Gastrocnemius medialis (tissue), 4 donors: Measurements from ENCODE around the gene CUL4B. TPM values are rescaled to one million over a fixed set of nuclear protein-coding genes. Genes with fewer than 3 reads are reported as not detected.

Source experiments
- ATAC-seq, 2 donors: fragments of 150-250 bp; one replicate each; pipeline ENCODE4 v1.9.1; 2016
- DNase-seq, 2 donors: peaks; one replicate each; pipeline ENCODE4 v3.0.0-alpha.2; 2019
- H3K27ac ChIP-seq, 4 donors: fragments of 200-600 bp; sonication (generic); 1 replicate in 1 of 4; 2 replicates in 3 of 4; pipeline ENCODE4 v1.5.1; 2016 to 2018; ENCODE audit warnings: mild to moderate bottlenecking in 2 of 4, moderate library complexity in 1 of 4
- H3K27me3 ChIP-seq, 3 donors: fragments of 200-600 bp; sonication (generic) in 2 of 3; 1 replicate in 1 of 3; 2 replicates in 2 of 3; pipeline versions ENCODE4 v1.5.1 to v1.6.0; 2016 to 2019; ENCODE audit warnings: mild to moderate bottlenecking in 1 of 3, moderate library complexity in 1 of 3
- H3K36me3 ChIP-seq, 2 donors: fragments of 200-600 bp; sonication (generic) in 1 of 2; one replicate each; pipeline ENCODE4 v1.5.1; 2017 to 2018
- H3K4me1 ChIP-seq, 2 donors: fragments of 200-600 bp; sonication (generic) in 1 of 2; one replicate each; pipeline ENCODE4 v1.5.1; 2016 to 2017; ENCODE audit warnings: mild to moderate bottlenecking in 2 of 2
- H3K4me3 ChIP-seq, 4 donors: fragments of 200-600 bp; sonication (generic) in 3 of 4; 1 replicate in 1 of 4; 2 replicates in 3 of 4; pipeline ENCODE4 v1.5.1; 2016 to 2019; ENCODE audit warnings: mild to moderate bottlenecking in 2 of 4
- H3K9me3 ChIP-seq, 3 donors: fragments of 200-600 bp; sonication (generic) in 2 of 3; 1 replicate in 1 of 3; 2 replicates in 2 of 3; pipeline ENCODE4 v1.5.1; 2016 to 2019
- POLR2A ChIP-seq, 2 donors: fragments of 450-650 bp; IDR thresholded peaks; one replicate each; pipeline ENCODE4 v1.6.1; 2017; ENCODE audit warnings: antibody characterized with exemption in 2 of 2, mild to moderate bottlenecking in 2 of 2, moderate library complexity in 2 of 2
- in situ Hi-C, 4 donors: fragments of 200-750 bp; cut with MboI; loops; one replicate each; pipeline versions ENCODE4 v1.15.0 to v1.8.0; 2017; ENCODE audit warnings: low sequenced_read_pairs in 4 of 4
- intact Hi-C: fragments of 100-400 bp; cut with DNase I; formaldehyde crosslinking; loops from one replicate; pipeline ENCODE4 v1.15.1; 2023; ENCODE audit warnings: low total_unique reads
- total RNA-seq, 4 donors: library from RNA; depleted of rRNA; stranded (reverse); fragments of >200 nt; gene quantifications; one replicate each; pipeline versions ENCODE4 v1.1.0 to v1.2.3, GENCODE V29; 2016
- TF ChIP-seq, protein P1 (sequence below), 5 experiments: fragments of 450-650 bp in 3 of 5; fragments of 200-600 bp in 2 of 5; sonication (generic) in 2 of 5; IDR thresholded peaks in 4 of 5; conservative IDR thresholded peaks in 1 of 5; 1 replicate in 4 of 5; 2 replicates in 1 of 5; pipeline ENCODE4 v1.5.1; 2016 to 2019; ENCODE audit warnings: antibody characterized with exemption in 5 of 5, mild to moderate bottlenecking in 3 of 5, moderate library complexity in 3 of 5

The CUL4B gene
- total RNA-seq, 4 donors from 2014 or later = 10.1 to 14.6 (median 11.9) TPM

DNA sequence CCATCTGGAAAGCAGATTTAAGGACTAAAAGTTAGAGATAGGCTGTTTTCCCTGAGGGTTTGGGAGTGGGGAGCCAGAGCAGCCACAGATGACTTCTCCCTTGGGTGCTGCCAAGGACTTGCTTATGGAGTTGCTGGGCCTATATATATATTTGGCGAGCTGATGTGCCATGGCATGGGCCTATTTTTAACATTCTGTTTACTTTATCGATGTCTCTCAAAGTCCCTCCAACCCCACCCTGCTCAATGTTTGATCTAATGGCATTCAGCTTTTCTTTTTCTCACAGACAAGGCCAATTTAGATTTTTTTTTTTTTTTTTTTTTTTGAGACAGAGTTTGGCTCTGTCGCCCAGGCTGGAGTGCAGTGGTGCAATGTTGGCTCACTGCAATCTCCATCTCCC, 6.1 kb upstream of the CUL4B start:
- TF ChIP-seq POLR2A (IDR thresholded peaks at IDR 0.05) = no peak
- TF ChIP-seq, protein P1, sequence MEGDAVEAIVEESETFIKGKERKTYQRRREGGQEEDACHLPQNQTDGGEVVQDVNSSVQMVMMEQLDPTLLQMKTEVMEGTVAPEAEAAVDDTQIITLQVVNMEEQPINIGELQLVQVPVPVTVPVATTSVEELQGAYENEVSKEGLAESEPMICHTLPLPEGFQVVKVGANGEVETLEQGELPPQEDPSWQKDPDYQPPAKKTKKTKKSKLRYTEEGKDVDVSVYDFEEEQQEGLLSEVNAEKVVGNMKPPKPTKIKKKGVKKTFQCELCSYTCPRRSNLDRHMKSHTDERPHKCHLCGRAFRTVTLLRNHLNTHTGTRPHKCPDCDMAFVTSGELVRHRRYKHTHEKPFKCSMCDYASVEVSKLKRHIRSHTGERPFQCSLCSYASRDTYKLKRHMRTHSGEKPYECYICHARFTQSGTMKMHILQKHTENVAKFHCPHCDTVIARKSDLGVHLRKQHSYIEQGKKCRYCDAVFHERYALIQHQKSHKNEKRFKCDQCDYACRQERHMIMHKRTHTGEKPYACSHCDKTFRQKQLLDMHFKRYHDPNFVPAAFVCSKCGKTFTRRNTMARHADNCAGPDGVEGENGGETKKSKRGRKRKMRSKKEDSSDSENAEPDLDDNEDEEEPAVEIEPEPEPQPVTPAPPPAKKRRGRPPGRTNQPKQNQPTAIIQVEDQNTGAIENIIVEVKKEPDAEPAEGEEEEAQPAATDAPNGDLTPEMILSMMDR (IDR thresholded peaks at IDR 0.05 in 4 of 5, conservative IDR thresholded peaks at IDR 0.05 in 1 of 5) = no peak
- Histone ChIP-seq H3K27me3 (no peaks in the 10 kb centered on the region), H3K27ac (no peak overlapping the region), H3K36me3 (no peaks in the 10 kb centered on the region), H3K4me1 (peaks cover 4 to 10% of the 10 kb centered on the region in 2 donors), H3K9me3 (no peaks in the 10 kb centered on the region), H3K4me3 (no peak overlapping the region)
- in situ Hi-C loops = no loop called here
- DNase-seq = no peak
- intact Hi-C loops = loop anchor here (10.0 kb wide), 1 partner anchor 1592 kb away; the partner anchor contains the start of gene LONRF3
- no peak for ATAC-seq

DNA sequence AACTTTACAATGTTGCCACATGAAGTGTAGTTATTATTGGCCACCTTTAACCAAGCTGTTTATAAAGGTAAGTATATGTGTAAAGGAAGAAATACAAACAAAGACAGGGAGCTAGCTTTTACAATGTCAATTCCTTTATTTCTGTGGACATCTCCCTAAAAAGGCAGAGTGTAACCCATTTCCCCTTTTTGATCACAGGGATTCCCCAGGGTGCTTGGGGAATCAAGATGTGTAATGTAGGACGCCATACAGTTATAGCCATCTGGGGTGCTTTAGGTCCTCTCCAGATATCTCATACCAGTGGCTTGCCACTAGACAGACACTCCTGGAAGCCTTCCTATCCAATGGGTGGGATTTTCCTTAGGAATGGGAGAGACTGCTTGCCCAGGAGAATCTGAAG, 4.2 kb upstream of the CUL4B start:
- intact Hi-C loops = loop anchor here (5.0 to 10.0 kb wide), 3 partner anchors 78 to 1590 kb away; partner anchors contain the start of genes LONRF3 and ZBTB33
- in situ Hi-C loops = loop anchor here in 1 of 4 donors (5.0 kb wide), 1 partner anchor 47 kb away; no protein-coding TSS in a partner anchor
- H3K9me3 ChIP-seq = no peaks in the 10 kb centered on the region

GRCh38 chrX:120562569-120562926, 1.8 kb upstream of the CUL4B start:
- Histone ChIP-seq H3K27me3 (no peaks in the 10 kb centered on the region), H3K27ac (peak overlapping the region; percentile 97 to 100 (median 98)), H3K36me3 (no peaks in the 10 kb centered on the region), H3K4me3 (peak overlapping the region in 1 of 4 donors; percentile 80), H3K9me3 (no peaks in the 10 kb centered on the region), H3K4me1 (peaks cover 23 to 24% of the 10 kb centered on the region in 2 donors)
- no peak for DNase-seq
- in situ Hi-C loops (loop anchor here in 1 of 4 donors (5.0 kb wide), 1 partner anchor 50 kb away; no protein-coding TSS in a partner anchor), intact Hi-C loops (loop anchor here (5.0 to 10.0 kb wide), 3 partner anchors 75 to 1588 kb away; partner anchors contain the start of genes LONRF3 and ZBTB33)
- no peak for ATAC-seq
- TF ChIP-seq, protein P1 (IDR thresholded peaks at IDR 0.05 in 4 of 5, conservative IDR thresholded peaks at IDR 0.05 in 1 of 5) = no peak
- no peak for TF ChIP-seq POLR2A (IDR thresholded peaks at IDR 0.05)

More for the DNA sequence above, 4.2 kb upstream of the CUL4B start:
- Histone ChIP-seq H3K36me3 (no peaks in the 10 kb centered on the region), H3K27ac (no peak overlapping the region), H3K4me1 (peaks cover 4 to 10% of the 10 kb centered on the region in 2 donors), H3K4me3 (no peak overlapping the region), H3K27me3 (no peaks in the 10 kb centered on the region)
- DNase-seq (no peak), ATAC-seq (no peak)
- TF ChIP-seq, protein P1 (IDR thresholded peaks at IDR 0.05 in 4 of 5, conservative IDR thresholded peaks at IDR 0.05 in 1 of 5) = no peak
- TF ChIP-seq POLR2A (IDR thresholded peaks at IDR 0.05) = no peak

- no peaks in the 10 kb centered on the region for H3K27me3 ChIP-seq
- peaks cover 23 to 24% of the 10 kb centered on the region in 2 donors for H3K4me1 ChIP-seq
- intact Hi-C loops (loop anchor here (1.0 to 10.0 kb wide), 5 partner anchors 42 to 1587 kb away; partner anchors contain the start of genes C1GALT1C1, LONRF3, MCTS1 and ZBTB33), in situ Hi-C loops (loop anchor here in 1 of 4 donors (5.0 kb wide), 1 partner anchor 50 kb away; no protein-coding TSS in a partner anchor)
- TF ChIP-seq POLR2A (IDR thresholded peaks at IDR 0.05) = peak in 1 of 2 donors; percentile 38
- TF ChIP-seq, protein P1 (IDR thresholded peaks at IDR 0.05 in 4 of 5, conservative IDR thresholded peaks at IDR 0.05 in 1 of 5) = no peak
- no peak for ATAC-seq
- H3K27ac ChIP-seq = peak overlapping the region; percentile 97 to 100 (median 98)
- H3K9me3 ChIP-seq = no peaks in the 10 kb centered on the region
- no peak for DNase-seq
- H3K36me3 ChIP-seq = no peaks in the 10 kb centered on the region
- peak overlapping the region; percentile 72 to 86 (median 78) for H3K4me3 ChIP-seq
These were observed 1.1 kb upstream of the CUL4B start for GRCh38 chrX:120561634-120562568.
